Neural cell (in vitro differentiated cells): ENCODE results near the gene MED8.

ENCODE experiments used
- EP300 ChIP-seq: fragments of 450-650 bp; conservative IDR thresholded peaks from 2 replicates; pipeline ENCODE4 v1.6.1; 2014; ENCODE audit warnings: antibody characterized with exemption, mild to moderate bottlenecking, moderate library complexity; ENCODE audit not compliant: poor library complexity, severe bottlenecking
- MXI1 ChIP-seq: fragments of 450-650 bp; conservative IDR thresholded peaks from 2 replicates; pipeline ENCODE4 v1.6.1; 2014; ENCODE audit warnings: antibody characterized with exemption, mild to moderate bottlenecking; ENCODE audit not compliant: poor library complexity, severe bottlenecking
- POLR2AphosphoS5 ChIP-seq: IDR thresholded peaks from 2 replicates; pipeline ENCODE4 v1.6.1; 2012
- RAD21 ChIP-seq: fragments of 450-650 bp; conservative IDR thresholded peaks from 2 replicates; pipeline ENCODE4 v1.6.1; 2014; ENCODE audit warnings: antibody characterized with exemption, mild to moderate bottlenecking, moderate library complexity
- TAF1 ChIP-seq: IDR thresholded peaks from 2 replicates; pipeline ENCODE4 v1.6.1; 2012; ENCODE audit warnings: low read depth
- TF ChIP-seq, protein P1 (sequence below): fragments of 450-650 bp; IDR thresholded peaks from 2 replicates; pipeline ENCODE4 v1.5.1; 2014; ENCODE audit warnings: antibody characterized with exemption, mild to moderate bottlenecking, moderate library complexity; ENCODE audit not compliant: poor library complexity, severe bottlenecking
- TF ChIP-seq, protein P2 (sequence below): IDR thresholded peaks from 2 replicates; pipeline ENCODE4 v1.6.1; 2012; ENCODE audit warnings: borderline replicate concordance

DNA sequence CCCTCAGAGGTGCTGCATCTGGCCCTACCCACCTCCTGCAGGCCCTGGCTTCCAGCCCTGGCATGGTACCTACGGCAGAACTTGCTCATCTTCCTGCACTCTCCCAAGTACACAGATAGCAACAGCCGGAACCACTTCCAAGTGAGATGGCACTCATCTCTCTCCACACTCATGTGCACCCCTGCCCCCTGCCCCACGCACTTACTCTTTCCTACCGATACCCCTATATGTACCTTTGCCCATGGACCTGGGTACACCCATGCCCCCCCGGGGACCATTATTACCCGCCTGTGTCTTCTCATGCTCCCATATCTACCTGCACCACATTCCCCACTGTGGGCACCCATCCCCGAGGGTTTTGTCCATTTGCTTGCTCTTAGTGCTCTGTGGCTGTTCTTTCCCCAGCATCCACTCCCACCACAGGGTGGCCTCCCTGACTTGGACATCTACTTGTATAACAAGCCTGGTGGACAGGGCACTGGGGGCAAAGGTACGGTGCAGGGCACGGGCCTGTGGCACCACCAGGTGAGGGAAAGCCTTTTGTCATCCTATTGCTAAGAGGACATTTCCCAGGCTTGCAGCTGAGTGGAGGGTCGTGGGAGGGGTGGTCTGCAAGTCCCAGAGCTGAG lies 49.5 kb upstream of the MED8 start:
- TF ChIP-seq TAF1 (no peak), EP300 (no peak), MXI1 (no peak), RAD21 (no peak), POLR2AphosphoS5 (no peak)
- TF ChIP-seq, protein P1, sequence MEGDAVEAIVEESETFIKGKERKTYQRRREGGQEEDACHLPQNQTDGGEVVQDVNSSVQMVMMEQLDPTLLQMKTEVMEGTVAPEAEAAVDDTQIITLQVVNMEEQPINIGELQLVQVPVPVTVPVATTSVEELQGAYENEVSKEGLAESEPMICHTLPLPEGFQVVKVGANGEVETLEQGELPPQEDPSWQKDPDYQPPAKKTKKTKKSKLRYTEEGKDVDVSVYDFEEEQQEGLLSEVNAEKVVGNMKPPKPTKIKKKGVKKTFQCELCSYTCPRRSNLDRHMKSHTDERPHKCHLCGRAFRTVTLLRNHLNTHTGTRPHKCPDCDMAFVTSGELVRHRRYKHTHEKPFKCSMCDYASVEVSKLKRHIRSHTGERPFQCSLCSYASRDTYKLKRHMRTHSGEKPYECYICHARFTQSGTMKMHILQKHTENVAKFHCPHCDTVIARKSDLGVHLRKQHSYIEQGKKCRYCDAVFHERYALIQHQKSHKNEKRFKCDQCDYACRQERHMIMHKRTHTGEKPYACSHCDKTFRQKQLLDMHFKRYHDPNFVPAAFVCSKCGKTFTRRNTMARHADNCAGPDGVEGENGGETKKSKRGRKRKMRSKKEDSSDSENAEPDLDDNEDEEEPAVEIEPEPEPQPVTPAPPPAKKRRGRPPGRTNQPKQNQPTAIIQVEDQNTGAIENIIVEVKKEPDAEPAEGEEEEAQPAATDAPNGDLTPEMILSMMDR = no peak
- TF ChIP-seq, protein P2, sequence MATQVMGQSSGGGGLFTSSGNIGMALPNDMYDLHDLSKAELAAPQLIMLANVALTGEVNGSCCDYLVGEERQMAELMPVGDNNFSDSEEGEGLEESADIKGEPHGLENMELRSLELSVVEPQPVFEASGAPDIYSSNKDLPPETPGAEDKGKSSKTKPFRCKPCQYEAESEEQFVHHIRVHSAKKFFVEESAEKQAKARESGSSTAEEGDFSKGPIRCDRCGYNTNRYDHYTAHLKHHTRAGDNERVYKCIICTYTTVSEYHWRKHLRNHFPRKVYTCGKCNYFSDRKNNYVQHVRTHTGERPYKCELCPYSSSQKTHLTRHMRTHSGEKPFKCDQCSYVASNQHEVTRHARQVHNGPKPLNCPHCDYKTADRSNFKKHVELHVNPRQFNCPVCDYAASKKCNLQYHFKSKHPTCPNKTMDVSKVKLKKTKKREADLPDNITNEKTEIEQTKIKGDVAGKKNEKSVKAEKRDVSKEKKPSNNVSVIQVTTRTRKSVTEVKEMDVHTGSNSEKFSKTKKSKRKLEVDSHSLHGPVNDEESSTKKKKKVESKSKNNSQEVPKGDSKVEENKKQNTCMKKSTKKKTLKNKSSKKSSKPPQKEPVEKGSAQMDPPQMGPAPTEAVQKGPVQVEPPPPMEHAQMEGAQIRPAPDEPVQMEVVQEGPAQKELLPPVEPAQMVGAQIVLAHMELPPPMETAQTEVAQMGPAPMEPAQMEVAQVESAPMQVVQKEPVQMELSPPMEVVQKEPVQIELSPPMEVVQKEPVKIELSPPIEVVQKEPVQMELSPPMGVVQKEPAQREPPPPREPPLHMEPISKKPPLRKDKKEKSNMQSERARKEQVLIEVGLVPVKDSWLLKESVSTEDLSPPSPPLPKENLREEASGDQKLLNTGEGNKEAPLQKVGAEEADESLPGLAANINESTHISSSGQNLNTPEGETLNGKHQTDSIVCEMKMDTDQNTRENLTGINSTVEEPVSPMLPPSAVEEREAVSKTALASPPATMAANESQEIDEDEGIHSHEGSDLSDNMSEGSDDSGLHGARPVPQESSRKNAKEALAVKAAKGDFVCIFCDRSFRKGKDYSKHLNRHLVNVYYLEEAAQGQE = no peak
